KMS-11 (cell line): ENCODE data around the gene RPTOR.
"Not testable (repeated sequence)": the region's sequence is repeated elsewhere in the genome, so short reads cannot be mapped to it uniquely, and the experiment has no call there.

Experiments used
- H2AFZ ChIP-seq: fragments of 200-600 bp; sonication (generic); 2 replicates; pipeline ENCODE4 v1.6.1; 2016; ENCODE audit warnings: antibody characterized with exemption, mixed run types, low read depth
- H3K27ac ChIP-seq: fragments of 200-600 bp; sonication (generic); 2 replicates; pipeline ENCODE4 v1.6.1; 2016; ENCODE audit warnings: mild to moderate bottlenecking, mixed run types
- H3K27me3 ChIP-seq: fragments of 200-600 bp; sonication (generic); 2 replicates; pipeline ENCODE4 v1.6.1; 2017; ENCODE audit warnings: mild to moderate bottlenecking, low read depth, mixed run types, moderate library complexity; ENCODE audit not compliant: insufficient read depth
- H3K36me3 ChIP-seq: fragments of 200-600 bp; sonication (generic); 2 replicates; pipeline ENCODE4 v1.6.1; 2017; ENCODE audit warnings: mild to moderate bottlenecking, mixed run types; ENCODE audit not compliant: insufficient read depth
- H3K4me1 ChIP-seq: fragments of 200-600 bp; sonication (generic); 2 replicates; pipeline ENCODE4 v1.6.1; 2016; ENCODE audit warnings: mild to moderate bottlenecking, low read depth, mixed run types; ENCODE audit not compliant: poor library complexity, severe bottlenecking
- H3K4me2 ChIP-seq: fragments of 200-600 bp; sonication (generic); 2 replicates; pipeline ENCODE4 v1.7.0; 2016; ENCODE audit warnings: mild to moderate bottlenecking, mixed run types
- H3K4me3 ChIP-seq: fragments of 200-600 bp; sonication (generic); IDR thresholded peaks from 2 replicates; pipeline ENCODE4 v1.6.1; 2017; ENCODE audit warnings: low read depth, low read length, mixed read lengths; ENCODE audit not compliant: insufficient read depth
- H3K79me2 ChIP-seq: fragments of 200-600 bp; sonication (generic); 2 replicates; pipeline ENCODE4 v1.6.1; 2016; ENCODE audit warnings: low read depth, mixed run types; ENCODE audit not compliant: insufficient read depth
- H3K9ac ChIP-seq: fragments of 200-600 bp; sonication (generic); 2 replicates; pipeline ENCODE4 v1.6.1; 2016; ENCODE audit warnings: mild to moderate bottlenecking, mixed run types
- H4K20me1 ChIP-seq: fragments of 200-600 bp; sonication (generic); 2 replicates; pipeline ENCODE4 v1.6.1; 2016; ENCODE audit warnings: mild to moderate bottlenecking, mixed run types; ENCODE audit not compliant: insufficient read depth
- CTCF ChIP-seq: fragments of 200-600 bp; sonication (generic); conservative IDR thresholded peaks from 2 replicates; pipeline ENCODE4 v1.6.1; 2017; ENCODE audit warnings: low read depth, mild to moderate bottlenecking, antibody characterized with exemption, low read length, moderate library complexity, mixed read lengths

Gene RPTOR

DNA sequence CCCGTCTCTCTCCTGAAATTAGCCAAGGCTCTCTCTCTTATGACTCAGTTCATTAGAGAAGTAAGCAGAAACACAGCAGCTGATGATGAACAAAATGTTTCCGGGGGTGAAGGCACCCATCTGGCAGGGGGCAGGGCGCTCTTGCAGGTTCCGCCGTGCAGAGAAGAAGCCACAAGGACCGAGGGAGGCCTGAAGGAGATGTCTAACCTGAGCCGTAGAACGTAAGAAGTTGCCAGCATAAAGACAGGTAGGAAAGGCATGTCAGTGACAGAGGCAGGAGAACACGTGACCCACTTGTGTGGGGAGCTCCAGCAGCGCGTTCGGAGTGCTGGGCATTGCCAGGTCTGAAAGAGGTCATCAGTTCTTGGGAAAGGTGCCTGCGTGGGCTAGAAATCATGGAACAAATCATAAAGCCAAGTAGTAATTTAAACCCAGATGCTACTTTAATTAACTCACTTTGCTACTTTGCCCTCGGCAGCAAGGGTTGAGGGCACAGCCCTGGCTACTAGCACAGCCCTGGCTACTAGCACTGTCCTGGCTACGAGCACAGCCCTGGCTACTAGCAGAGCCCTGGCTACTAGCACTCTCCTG, 198.6 kb downstream of the RPTOR start:
- no peaks in the 10 kb centered on the region for H3K4me1 ChIP-seq
- no peaks in the 10 kb centered on the region for H3K79me2 ChIP-seq
- no peaks in the 10 kb centered on the region for H3K27me3 ChIP-seq
- TF ChIP-seq CTCF, result no peak
- H3K27ac ChIP-seq, result no peak overlapping the region
- H3K4me3 ChIP-seq, result no peak overlapping the region
- no peaks in the 10 kb centered on the region for H3K36me3 ChIP-seq
- no peaks in the 10 kb centered on the region for H4K20me1 ChIP-seq
- H3K9ac ChIP-seq, result no peak overlapping the region
- no peak overlapping the region for H3K4me2 ChIP-seq
- H2AFZ ChIP-seq, result no peak overlapping the region

DNA sequence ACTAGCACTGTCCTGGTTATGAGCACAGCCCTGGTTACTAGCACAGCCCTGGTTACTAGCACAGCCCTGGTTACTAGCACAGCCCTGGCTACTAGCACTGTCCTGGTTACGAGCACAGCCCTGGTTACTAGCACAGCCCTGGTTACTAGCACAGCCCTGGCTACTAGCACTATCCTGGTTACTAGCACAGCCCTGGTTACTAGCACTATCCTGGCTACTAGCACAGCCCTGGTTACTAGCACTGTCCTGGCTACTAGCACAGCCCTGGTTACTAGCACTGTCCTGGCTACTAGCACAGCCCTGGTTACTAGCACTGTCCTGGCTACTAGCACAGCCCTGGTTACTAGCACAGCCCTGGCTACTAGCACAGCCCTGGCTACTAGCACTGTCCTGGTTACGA, 199.3 kb downstream of the RPTOR start:
- not testable (repeated sequence) for H3K4me1 ChIP-seq, H3K79me2 ChIP-seq, H2AFZ ChIP-seq, H3K27ac ChIP-seq, H3K27me3 ChIP-seq, H3K36me3 ChIP-seq, H4K20me1 ChIP-seq, H3K4me2 ChIP-seq, H3K4me3 ChIP-seq, H3K9ac ChIP-seq

- H3K27me3 ChIP-seq, H3K27ac ChIP-seq, H3K4me1 ChIP-seq, H3K4me2 ChIP-seq, H3K79me2 ChIP-seq, H3K9ac ChIP-seq, H3K36me3 ChIP-seq, H4K20me1 ChIP-seq, H2AFZ ChIP-seq, H3K4me3 ChIP-seq: not testable (repeated sequence)
These were observed 200.1 kb downstream of the RPTOR start for GRCh38 chr17:80744725-80745124.

DNA sequence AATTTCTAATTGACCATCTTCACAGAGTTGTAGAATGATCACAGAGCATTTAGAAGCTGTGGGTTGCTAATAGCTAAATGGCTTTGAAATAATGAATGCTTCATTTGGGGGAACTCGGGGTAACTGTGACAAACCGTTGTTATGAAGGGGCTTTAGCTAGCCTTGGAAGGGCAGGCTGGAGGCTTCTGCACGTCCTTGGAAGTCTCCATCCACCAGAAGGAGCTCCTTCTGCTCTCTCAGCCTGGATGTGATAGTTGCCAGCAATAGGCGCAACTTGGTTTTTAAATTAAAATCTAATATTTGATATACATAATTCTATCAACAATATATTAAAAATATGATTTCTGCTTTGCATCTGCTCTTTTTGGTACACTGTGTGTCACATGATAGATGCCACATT, 200.5 kb downstream of the RPTOR start:
- no peak overlapping the region for H3K27ac ChIP-seq
- H3K4me3 ChIP-seq, result no peak overlapping the region
- no peaks in the 10 kb centered on the region for H3K4me1 ChIP-seq
- H3K27me3 ChIP-seq, result no peaks in the 10 kb centered on the region
- no peak overlapping the region for H3K9ac ChIP-seq
- H2AFZ ChIP-seq, result no peak overlapping the region
- H4K20me1 ChIP-seq, result no peaks in the 10 kb centered on the region
- H3K36me3 ChIP-seq, result no peaks in the 10 kb centered on the region
- TF ChIP-seq CTCF, result no peak
- no peak overlapping the region for H3K4me2 ChIP-seq
- H3K79me2 ChIP-seq, result no peaks in the 10 kb centered on the region

DNA sequence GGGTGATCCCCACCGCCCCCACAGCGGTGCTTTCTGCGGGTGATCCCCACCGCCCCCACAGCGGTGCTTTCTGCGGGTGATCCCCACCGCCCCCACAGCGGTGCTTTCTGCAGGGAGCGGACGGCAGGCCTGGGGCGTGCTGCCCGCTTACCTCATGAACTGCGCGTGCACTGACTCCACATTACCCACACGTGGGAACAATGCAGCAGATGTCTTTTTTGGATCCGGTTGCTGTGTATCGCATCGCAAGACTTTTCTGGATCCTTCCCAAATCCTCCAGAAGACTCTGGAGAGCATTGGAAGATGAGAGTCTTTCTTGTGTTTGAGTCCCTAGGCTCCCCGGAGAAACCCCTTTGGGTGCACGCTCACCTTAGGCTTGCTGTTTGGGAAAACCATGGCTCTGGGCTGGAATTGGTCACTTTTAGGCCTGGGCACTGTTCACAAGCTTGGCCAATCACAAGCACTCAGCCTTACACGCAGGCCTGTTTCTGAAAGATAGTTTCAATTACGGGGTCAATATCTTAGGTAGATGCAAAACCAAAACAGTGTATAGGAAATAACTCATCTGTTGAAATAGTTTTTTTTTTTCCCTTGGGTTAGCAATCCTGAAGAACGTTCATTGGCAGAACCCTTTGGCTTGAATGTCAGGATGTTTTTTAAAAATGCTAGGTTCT, 201.8 kb downstream of the RPTOR start:
- H3K27ac ChIP-seq, result no peak overlapping the region
- no peak overlapping the region for H3K4me3 ChIP-seq
- H4K20me1 ChIP-seq, result no peaks in the 10 kb centered on the region
- no peak for TF ChIP-seq CTCF
- no peaks in the 10 kb centered on the region for H3K27me3 ChIP-seq
- H3K9ac ChIP-seq, result no peak overlapping the region
- H3K4me1 ChIP-seq, result no peaks in the 10 kb centered on the region
- H3K36me3 ChIP-seq, result no peaks in the 10 kb centered on the region
- no peak overlapping the region for H2AFZ ChIP-seq
- no peak overlapping the region for H3K4me2 ChIP-seq
- H3K79me2 ChIP-seq, result no peaks in the 10 kb centered on the region
